NCI-H2029 (cell line): ENCODE measurements around the gene UXS1.
A peak's percentile ranks its signal among the peaks of the same experiment; 100 is the strongest.

ENCODE experiments used
- DNase-seq: peaks from one replicate; lab custom pipeline; 2025; lab: John Stamatoyannopoulos, UW

Gene UXS1

DNA sequence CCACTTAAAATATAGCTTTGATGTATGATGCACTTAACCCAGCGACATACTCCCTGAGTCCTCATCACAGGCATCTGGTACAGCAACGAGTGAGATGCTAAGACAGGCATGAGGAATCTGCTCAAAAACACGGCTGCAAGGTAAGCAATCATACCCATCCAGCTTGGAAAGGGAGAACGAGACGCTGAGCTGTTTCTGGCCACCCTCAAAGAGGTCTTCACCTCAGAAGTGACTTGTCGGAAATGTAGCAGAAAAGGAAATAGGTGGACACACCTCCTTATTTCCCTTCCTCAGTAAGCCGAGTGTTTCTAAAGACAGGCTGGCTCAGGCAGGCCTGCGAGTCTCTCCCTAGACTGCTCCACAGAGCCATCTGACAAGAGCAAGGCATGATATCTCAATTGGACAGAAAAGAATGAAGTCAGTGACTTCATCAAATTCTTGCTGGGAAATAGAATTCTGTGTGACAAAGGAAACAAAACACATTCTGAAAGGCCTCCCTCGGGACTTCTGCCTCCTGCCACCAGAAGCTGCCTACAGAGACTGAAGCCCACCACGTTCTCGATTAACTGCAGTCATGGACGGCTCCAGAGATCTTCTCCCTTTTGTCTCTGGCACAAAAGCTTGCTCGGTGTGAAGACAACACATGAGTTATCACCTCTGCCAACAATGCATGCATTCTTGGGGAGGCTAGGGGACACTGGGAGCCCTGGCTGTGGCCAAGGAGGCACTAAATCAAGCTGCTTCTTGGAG lies 84.3 kb downstream of the UXS1 start:
- no peak for DNase-seq

- DNase-seq: no peak
Observed at GRCh38 chr2:106108791-106109190, 85.3 kb downstream of the UXS1 start.

DNA sequence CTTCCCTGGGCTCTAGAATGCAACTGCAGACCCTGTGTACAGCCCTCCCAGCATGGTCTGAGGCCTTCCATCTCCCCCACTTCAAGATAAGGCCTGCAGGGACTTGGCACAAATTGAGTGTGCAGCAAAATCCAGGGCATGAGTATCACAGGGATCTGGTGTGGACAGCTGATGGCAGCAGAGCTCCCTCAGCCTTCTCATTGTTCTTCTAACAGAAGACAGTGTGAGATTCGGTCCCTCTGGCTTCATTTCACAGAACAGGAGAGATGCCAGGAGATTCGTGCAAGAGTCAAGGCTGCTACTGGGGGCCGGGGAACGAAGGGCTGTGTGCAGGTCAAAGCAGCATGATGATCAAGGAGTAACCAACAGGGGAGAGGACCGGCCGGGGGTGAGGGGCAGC lies 85.8 kb downstream of the UXS1 start:
- DNase-seq: no peak

DNA sequence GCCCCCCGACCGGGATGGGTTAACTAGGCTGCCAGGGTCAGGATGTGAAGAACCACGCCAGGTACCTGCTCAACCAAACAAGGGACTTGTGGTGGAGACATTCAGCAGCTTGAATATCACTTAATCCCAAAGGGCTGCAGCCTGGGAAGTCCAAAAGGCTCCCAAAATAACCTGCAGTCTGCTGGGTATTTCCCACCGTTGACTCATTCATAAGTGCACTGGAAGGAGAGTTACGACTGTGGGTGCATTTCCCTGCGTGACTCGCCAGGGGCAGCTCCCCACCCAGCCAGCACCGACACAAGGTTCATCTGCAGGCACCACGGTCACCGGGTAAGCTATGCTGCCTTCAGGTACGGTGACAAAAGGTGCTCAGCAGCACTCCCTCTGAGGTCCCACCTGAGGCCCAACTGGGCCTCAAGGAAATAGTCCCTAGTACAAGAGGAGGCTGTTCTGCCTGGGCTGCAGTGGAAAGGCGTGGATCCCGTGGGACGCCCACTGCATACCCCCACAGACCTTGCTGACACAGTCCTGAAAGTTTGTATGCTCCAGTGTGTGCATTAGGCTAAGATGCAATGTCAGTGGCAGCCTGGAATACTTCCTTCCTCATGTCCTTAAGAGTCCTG lies 86.5 kb downstream of the UXS1 start:
- no peak for DNase-seq

DNA sequence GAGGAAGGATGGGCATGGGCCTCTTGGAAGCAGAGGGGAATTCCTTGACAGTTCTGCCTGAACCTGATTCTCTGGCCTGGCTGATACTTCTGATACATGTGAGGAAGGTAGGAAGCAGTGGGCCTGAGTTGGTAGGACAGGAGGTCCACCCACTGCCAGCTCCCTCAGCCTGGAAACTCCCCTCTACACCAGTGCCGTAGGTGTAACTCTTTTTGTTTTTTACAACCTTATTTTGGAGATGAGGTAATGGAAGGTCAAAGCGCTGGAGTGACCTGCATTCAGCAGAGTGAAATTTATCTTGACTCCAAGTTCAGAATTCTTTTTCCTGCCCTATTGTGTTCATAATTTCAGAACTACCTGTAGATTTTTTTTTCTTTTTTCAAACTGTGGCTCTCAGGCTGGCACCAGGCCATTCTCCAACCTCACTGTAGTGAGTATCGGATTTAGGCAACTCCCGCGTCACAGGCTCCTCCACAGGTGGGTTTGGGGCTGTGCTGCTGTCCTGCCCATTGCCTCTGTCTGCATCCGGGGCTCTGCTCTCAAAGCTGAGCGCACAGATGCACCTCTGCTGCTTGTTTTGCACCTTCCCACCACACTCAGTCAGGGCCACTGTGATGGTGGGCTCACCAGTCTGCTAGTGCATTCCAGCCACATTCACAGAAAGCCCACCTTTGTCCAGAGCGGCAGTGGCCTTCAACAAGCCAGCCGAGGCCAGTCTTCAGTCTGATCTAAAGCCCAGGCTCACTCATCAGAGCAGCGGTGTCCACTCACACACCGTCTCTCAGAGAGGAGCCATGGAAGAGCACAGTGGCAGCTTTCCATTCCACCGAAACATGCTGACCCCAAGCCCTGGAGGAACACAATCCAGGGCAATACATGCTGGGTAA lies 87.2 kb downstream of the UXS1 start:
- no peak for DNase-seq

- DNase-seq: no peak
Observed at GRCh38 chr2:106105151-106105922, 88.8 kb downstream of the UXS1 start.

DNA sequence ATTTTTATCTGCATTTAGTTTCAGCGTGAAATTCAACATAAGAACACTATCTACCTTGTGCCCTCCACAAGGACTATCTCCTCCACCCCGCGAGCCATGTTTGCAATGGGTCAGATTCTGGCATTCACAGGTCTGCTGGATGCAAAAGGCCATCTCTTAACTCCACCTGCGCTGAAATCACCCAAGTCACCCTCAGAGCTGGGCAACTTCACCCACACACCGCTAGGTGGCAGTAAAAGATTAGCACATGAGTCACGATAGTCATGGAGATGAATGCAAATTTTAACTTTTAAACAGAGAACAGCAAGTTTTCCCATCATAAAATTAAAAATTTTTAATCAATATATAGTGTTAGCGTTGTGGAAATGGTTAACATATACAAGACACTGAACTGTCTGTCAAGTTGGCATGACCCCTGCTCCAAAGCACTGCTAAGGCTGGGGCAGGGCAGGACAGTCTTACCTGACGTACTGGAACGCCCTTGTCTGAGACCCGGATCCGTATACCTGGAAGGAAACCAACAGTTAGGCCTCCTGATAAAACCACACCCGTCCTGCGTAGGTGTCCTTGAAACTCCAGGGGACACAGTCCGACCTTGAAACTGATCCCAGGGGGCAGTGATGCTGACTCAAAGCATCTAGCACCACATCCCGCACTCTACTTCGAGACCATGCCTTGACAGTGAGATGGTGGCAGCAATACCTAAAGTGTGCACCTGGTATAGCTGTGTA lies 89.6 kb downstream of the UXS1 start:
- DNase-seq: peak; percentile 47

- DNase-seq: no peak
Observed at GRCh38 chr2:106099691-106100090, 94.4 kb downstream of the UXS1 start.

GRCh38 chr2:106098664-106099063 lies 95.4 kb downstream of the UXS1 start:
- DNase-seq: no peak

DNA sequence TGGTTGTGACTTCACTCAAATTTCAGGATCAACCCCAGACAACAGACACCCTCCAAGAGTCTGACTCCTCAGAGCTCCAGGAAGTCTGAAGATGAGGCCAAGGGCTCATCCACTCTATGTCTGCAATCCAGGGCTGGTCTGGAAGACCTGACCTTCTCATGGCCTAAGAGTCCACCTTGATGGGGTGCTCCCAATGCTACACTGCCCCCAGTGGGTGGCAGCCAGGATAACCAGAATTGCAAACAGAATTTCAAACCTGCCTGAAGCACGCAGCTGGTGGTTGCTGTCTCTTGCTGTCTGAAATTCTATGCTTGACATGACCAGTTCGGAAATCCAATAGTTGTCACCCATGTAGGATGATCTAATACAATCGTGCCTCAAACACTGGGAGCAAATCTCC lies 96.0 kb downstream of the UXS1 start:
- no peak for DNase-seq

DNA sequence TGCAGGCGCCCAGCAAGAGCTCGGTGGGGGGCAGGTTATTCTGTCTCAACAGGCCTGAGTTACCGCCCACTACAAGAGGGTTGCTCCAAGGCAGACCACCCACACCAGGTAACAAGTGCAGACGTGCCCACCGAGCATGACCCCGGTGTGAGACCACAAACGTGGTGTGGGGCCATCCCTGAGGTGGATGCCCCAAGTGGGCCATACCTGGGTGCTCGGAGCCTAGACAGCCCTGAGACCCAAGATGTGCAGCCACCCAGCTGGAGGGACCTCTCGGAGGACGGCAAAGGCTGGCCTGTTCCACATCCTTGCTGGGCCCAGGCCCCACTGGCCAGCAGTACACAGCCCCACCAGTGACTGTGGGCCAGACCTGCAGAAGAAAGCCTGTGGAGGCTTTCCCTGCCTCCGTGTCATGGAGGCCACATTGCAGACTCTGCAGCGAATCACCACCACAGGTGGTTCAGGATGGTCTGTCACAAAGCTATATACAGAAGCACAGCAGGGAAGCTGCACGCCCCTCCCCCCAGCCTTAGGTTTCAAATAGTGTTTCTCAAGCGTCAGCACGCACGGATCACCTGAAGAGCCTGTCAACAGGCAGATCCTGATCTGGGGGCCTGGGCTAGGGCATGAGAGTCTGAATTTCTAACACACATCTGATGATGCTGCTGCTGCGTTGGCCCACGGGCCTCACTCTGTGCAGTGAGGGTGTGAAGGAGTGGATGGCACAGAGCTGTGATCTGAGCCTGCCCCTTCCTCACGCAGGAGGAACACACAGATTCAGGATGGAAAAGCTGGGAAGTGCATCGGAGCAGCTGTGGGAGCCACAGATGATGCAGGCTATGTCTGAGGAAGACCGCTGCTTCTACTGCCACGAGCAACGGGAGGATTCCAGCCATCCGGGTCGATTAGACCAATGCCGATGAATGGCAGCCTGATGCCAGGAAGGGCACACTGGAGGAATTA lies 96.8 kb downstream of the UXS1 start:
- DNase-seq: no peak

- no peak for DNase-seq
Observed at GRCh38 chr2:106096299-106097037, 97.6 kb downstream of the UXS1 start.

- no peak for DNase-seq
Observed at GRCh38 chr2:106095478-106096298, 98.4 kb downstream of the UXS1 start.

DNA sequence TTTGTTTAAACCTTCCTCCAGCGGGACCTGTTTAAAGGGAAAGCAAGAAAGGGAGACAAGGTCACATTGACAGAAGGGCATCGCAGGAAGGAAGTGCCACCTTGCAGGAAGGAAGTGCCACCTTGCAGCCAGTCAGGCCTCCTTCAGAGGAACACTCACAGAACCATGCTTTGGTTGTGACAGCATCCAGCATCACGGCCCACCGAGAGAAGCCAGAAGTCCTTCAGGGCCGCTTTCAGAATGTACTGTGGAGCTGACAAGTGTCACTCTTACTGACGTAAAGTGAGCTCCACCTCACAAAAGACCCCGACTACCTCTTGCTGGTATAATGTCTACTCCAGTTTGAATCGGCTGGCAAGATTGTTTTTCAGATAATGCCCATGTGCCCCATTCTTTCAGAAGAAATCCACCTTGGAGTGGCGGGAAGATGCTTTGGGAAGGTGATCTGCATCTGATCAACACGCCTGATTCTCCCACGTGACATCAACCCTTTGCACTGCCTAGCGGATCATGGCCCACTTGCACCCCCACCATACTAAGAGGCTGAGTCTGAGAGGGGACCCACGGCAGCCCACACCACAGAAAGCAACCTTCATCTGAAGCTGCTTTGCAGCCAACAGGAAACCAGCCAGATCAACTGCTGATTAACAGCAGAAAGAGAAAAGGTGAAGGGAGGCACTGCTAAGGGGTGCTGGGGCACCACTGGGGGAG lies 99.8 kb downstream of the UXS1 start:
- no peak for DNase-seq

GRCh38 chr2:106090916-106091618 lies 103.0 kb downstream of the UXS1 start:
- DNase-seq: no peak

DNA sequence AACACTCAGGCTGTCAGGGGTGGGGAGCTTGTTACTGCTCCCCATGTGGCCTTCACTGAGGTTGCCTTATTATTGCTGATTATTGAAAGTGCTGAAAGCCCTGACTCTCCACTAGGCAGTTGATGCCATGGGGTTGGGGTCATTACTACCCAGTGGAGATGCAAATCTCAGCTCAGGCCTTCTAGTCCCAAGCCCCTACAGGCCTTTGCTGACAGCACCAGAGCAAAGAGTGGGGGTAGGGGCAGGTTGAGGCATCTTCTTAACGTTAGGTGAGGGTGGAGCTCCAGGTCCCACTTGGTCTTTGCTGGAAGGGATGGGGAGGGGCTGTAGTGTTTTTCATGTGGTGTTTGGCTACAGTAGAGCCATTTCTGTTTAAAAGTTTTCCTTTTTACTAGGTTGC lies 104.5 kb downstream of the UXS1 start:
- no peak for DNase-seq

DNA sequence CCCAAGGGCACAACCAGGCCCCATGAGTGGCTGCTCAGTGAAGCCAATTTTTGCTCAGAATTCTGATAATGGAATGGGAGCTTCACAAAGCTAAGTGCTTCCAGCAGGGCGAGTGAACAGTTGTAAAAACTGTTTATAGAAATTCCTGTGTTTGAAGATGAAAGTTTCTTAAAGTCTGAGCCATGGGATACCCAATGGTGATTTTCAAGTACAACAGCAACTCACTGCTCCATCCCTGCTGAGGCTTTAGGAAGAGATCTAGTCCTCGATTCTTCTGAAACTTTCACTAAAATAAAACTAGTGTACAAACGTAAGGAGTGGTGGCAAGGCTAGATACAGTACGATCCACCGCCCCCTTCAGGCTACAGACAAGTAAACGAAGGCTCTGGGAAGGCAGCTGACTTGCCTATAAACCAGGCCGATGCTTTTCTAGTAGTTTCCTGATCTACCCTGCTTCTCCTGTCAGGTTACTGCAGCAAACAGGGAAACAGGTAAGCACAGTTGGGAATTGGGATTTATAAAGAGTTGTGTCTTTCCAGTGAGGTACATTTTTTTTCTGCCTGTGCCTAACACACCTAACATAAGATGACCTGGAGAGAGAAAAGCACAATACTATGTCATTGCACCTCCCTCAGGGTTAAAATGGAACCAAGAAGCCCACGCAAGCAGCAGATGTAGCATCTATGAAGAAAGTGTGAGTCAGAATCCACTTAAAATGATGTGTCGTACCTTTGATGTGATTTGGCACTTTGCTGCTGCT lies 108.7 kb downstream of the UXS1 start:
- DNase-seq: no peak
